HG02981 (cell line): ENCODE data around the gene RAPGEF3.
A peak's percentile ranks its signal among the peaks of the same experiment; 100 is the strongest.

Experiments used
- ATAC-seq: cut with Tn5 transposase; IDR thresholded peaks from one replicate; pipeline ENCODE4 v1.9.1; 2021; ENCODE audit warnings: mild to moderate bottlenecking, moderate library complexity; ENCODE audit not compliant: unreplicated experiment

The RAPGEF3 gene, protein sequence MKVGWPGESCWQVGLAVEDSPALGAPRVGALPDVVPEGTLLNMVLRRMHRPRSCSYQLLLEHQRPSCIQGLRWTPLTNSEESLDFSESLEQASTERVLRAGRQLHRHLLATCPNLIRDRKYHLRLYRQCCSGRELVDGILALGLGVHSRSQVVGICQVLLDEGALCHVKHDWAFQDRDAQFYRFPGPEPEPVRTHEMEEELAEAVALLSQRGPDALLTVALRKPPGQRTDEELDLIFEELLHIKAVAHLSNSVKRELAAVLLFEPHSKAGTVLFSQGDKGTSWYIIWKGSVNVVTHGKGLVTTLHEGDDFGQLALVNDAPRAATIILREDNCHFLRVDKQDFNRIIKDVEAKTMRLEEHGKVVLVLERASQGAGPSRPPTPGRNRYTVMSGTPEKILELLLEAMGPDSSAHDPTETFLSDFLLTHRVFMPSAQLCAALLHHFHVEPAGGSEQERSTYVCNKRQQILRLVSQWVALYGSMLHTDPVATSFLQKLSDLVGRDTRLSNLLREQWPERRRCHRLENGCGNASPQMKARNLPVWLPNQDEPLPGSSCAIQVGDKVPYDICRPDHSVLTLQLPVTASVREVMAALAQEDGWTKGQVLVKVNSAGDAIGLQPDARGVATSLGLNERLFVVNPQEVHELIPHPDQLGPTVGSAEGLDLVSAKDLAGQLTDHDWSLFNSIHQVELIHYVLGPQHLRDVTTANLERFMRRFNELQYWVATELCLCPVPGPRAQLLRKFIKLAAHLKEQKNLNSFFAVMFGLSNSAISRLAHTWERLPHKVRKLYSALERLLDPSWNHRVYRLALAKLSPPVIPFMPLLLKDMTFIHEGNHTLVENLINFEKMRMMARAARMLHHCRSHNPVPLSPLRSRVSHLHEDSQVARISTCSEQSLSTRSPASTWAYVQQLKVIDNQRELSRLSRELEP

DNA sequence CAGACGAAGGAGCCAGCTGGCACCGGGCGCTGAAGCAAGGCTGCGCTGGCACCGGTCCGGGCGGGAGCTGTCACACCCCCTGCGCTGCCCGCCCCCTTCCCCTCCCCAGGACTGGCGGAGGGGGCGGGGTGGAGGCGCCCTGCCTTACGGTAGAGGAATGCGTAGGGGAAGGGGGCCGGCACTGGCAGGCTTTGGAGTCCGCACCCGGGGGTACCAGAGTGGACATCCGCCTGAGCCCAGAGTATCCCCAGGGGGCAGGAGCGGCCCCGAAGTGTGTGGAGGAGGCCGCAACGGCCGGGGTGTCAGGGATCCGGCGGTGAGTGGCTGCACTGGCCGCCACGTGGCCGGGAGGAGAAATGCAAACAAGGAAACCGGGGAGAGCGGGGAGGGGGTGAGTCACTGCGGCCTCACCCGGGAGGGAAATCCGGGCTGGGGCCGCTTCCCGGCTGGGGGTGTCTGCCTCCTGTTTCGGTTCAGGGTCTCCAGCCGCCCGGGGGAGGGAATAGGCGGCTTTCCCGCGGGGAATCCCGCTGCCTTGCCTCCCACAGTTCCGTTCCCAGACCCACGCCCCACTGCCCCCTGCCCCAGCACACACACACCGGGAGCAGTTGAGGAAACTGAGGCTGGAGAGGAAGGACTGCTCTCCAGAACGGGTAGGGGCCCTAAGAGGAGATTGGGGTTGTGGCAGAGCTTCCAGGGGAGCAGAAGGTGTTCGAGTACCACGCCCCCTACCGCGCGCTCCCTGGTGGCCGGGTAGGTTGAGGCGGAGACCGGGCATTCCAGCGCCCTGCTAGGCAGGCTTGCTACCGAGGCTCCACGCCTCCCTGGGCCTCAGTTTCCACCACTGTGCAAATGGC, at the start of gene RAPGEF3:
TSS of gene RAPGEF3 (minus strand) at position 47 of the 857 bp plus-strand sequence. CDS start 324 bp downstream, outside the sequence.
- peak; percentile 54 for ATAC-seq

- ATAC-seq: peak; percentile 32
These were observed 49.4 kb upstream of the RAPGEF3 start for GRCh38 chr12:47808050-47808449.

GRCh38 chr12:47807338-47807737, 48.7 kb upstream of the RAPGEF3 start:
- ATAC-seq: no peak

- no peak for ATAC-seq
These were observed 46.7 kb upstream of the RAPGEF3 start for GRCh38 chr12:47805417-47805816.

DNA sequence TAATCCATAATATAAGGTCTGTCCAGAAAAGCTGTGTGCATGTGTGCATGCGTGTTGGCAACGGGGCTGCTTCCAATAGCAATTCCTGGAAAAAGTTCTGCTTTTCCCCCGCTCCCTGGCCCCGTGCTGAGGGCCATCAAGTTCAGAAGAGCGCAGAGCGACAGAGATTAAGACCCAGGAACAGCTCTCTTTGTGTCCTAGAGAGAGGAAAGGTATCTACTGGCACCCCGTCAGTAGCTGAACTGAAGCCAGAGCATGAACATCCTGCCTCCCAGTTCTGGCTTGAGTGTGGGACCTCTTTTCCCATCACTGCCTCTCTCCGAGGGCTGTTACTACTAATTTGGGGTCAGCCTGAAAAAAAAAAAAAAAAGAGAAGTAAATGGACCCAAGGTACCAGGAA, 45.5 kb upstream of the RAPGEF3 start:
- ATAC-seq: no peak

DNA sequence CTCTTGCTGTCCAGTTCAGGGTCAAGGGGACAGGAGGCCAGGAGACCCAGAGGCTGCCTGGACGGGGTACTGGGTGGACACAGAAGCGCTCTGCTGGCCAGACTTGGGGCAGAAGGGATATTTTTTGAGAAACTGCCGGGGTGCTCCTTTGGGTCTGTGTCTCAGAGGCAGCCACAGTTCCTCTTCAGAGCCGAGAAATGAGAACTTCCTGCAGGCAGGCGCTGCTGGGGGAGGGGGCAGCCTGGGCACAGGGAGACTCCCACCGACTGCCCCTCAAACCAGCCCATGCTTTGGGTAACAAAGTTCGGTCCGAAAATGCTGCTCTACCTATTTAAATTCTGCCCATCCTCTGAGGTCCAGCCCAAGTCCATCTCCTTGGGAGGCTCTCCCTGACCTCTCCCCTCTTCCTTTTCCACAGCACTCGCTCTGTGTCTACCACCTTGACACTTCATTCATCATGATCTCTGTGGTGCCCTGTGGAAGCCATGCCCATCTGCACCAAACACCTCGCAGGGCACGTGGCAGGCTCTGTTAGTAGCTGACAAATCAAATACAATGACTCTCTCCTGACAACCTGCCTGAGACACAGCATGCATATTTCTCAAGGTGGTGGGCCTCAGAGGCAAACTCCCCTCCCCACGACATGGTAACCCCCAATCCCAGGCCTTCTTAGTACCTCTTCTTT, 44.7 kb upstream of the RAPGEF3 start:
- ATAC-seq: no peak

DNA sequence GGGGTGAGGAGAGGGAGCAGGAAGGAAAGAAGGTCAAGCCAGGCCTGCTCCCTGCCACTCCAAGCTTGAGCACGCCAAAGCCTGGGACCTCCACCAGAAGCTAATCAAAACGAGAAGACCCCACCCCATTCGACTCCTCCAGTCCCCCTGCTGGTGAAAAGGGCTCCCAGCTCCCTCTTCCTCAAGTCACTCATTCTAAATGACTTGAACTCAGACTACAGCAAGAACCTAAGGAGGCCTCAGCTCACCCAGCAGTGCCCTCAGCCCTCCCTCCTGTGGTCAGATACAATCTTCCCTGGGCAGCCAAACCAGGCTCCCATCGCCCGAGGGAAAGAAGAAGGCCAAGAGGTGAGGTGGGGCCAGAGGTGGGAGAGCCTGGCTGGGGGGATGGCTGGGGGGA, 43.6 kb upstream of the RAPGEF3 start:
- ATAC-seq: no peak

DNA sequence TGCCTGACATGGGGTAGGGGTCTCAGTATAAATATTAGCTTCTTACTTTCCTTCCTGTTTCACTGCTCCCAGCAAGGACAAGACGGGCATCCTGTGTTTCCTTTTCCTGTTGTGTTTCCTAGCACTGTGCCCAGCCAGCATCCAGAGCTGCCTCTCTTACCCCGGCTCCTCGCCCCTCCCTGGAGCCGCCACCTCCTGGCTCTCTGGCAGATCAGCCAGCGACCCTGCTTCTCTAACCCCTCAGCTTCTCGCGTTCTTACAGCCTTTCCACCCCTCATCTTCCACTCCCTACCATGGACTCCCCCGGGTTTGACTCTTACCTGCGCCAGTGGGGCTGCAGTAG, 43.2 kb upstream of the RAPGEF3 start:
- ATAC-seq: no peak

DNA sequence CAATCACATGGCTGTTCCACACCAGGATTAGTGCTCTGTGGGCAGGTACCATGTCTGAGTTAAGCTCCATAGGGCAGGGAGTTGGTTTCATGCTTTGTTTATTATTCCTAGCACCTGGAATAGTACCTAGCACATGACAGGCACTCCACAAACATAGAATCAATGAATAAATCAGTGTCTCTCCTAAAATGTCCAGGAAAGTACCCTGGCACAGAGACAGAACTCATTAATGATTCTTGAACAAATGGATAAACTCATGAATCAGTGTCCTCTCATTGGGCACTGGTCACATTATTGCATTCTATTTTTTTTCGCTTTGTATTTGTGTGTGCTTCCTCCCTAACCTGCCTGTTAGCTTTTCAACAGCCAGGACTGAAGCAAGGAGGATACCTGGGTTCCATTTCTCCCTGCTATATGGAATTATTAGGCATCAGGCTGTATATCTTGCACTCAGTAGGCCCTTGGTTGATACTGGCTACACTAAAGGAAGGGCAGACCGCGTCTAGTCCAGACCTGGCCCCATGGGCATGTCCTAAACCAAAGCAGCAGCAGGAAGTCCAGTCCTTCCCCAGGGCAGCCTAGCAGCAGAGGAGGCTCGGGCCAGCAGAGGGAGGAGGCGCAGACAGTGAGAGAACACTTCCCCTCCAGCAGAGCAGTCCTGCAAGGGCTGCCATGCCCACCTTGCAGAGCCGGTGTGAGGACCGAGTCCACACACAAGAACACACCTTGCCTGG, 42.7 kb upstream of the RAPGEF3 start:
- ATAC-seq: no peak

- ATAC-seq: no peak
These were observed 41.9 kb upstream of the RAPGEF3 start for GRCh38 chr12:47800582-47800981.

GRCh38 chr12:47799357-47799955, 40.8 kb upstream of the RAPGEF3 start:
- ATAC-seq: no peak

DNA sequence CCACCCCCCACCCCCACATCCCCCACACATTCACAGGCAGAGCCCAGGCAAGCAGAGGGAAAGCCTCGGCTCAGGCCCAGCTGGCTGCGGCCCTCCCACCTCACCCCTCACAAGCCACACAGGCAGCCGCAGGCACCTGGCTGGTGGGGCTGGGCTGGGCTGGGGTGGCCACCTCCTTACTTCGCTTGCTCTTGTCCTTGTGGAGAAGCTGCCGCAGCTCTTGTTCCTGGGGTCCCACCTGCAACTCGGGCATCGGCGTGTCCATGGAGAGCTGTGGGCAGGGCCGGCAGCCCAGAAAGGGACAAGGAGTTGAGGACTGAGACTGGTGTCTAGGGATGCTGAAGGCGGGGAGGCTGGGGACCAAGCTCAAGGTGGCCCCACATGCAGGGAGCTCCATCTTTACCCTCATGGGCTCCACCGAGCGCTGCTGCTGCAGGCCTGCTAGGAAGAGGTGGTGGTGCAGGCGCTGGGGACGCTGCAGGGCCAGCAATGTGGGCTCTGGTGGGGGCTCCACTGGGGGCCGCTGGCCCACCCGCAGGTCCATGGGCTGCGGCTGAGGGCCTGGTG, 39.8 kb upstream of the RAPGEF3 start:
- no peak for ATAC-seq

- ATAC-seq: no peak
These were observed 38.8 kb upstream of the RAPGEF3 start for GRCh38 chr12:47797441-47797840.

GRCh38 chr12:47795814-47796411, 37.2 kb upstream of the RAPGEF3 start:
- ATAC-seq: no peak

DNA sequence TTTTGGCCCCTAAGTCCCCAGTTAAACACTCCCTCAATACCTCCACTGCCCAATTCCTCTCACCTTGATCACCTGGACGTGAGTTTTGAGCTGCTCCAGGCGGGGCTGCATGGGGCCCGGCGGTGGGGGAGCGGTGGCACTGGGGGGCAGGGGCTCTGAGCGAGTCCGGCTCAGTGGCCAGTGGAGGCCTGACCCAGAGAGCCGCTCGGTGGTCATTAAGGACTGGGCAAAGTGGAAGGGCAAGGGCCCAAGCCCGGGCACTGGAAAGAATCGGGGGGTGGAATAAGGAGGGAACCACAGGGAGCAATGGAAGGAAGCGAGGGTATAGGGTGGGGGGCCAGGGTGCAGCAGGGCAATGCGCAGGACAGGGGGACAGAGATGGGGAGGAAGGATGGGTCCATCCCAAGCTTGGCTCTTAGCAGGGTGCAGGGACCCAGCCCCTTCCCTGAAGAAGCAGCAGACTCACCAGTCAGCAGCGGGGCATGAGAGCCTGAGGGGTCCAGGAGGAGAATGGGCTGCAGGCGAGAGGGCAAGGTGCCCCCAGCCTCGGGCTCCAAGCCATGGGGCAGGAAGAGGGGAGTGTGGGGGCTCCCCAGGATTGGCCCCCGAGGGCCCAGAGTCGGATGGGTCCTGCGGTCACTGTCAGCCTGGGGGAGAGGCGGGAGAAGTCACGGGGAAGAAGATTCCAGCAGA, 36.6 kb upstream of the RAPGEF3 start:
- no peak for ATAC-seq

DNA sequence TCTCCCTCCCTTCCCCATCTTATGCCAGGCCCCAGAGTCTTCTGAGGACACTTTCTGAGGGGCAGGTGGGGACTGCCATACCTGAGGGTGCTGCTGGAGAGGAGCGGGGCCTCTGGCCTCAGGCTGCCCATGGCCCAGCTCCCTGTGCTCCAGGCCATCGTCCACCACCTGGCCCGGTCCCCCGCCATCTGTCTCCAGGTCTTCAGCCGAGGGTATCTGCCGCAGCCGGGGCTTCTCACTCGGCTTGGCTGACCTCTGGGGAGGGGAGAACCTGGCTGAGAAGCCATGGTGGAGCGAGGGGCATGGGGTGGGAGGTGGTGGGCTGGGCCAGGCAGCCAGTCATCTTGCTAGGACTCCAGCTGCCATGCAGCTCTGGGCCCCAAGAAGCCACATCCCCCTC, 36.0 kb upstream of the RAPGEF3 start:
- no peak for ATAC-seq

DNA sequence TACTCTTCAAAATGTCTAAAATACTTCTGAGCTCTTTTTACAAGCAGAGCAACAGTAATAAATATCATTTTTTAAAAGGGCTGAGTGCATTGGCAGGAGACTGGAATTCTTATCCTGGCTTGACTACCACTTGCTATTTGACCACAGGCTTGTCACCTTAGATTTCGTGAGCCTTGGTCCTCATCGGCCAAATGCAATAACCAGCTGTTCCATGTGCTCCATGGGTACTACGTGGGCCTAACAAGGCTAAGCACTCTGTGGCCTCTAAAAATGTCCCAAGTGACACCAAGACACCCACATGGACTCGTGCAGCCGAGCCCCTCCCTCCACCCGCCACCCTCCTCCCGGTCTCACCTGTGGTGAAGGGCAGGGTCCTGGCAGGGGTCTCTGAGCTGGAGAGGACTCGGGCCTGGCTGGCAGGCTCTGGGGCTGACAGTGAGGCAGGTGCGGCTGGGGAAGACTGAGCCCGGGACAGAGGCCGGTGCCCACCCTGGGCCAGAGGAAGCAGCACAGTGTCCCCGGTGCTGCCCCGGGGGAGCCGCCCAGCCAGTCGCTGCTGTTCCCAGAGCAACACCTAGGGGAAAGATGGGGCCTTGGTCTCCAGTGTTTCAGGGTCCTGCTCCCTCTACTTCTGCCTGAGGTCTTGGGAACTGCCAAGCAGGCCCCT, 34.5 kb upstream of the RAPGEF3 start:
- no peak for ATAC-seq

DNA sequence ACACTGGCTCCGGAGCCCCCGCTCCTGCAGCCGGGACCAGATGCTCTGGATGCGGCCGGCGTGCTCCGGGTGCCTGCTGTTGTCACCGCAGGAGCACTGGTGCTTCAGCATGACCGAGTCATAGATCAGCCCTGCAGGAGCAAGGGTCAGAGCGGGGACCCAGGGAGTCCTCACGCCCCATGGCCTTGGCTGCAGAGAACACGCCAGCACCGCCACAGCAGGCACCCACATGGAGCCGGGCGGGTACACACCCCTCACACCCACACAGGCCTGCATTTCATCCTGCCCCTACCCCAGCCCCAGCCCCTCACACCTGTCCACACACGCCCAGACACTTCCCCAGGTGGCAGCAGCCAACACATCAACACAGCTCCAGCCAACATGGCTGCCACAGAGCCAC, 33.2 kb upstream of the RAPGEF3 start:
- no peak for ATAC-seq
